ENCODE data around the gene SCG5. TPM values are rescaled to one million over a fixed set of nuclear protein-coding genes. Genes with fewer than 3 reads are reported as not detected.

SCG5 gene
- total RNA-seq, 1 donor from 2014 or later = 2.2 TPM

DNA sequence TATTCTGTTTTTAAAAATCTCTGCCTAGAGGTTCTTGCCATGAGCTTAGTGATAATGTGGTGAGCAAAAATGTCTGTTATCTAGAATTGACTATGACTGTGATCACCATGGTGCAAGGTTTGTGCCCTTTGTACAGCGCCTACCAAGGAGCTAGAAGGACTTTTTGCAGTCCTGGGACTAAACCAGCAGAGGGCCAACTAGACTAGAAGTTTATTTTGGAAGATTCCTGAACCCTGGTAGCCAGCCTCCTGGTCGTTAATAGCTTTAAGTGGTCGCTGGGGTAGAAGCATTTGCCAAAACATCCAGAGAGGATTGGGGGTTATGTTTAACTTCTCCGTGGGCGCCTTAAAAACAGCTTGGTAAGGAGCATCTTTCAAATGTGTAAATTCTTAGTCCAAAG is 7.8 kb downstream of the SCG5 start:
- H3K4me1 Mint-ChIP-seq = peaks cover 6% of the 10 kb centered on the region
- DNase-seq = no peak
- no peaks in the 10 kb centered on the region for H3K9me3 Mint-ChIP-seq
- intact Hi-C loops (cut with micrococcal nuclease) = no loop called here
- H3K36me3 Mint-ChIP-seq (ENCODE audit: low read depth) = peaks cover 37% of the 10 kb centered on the region
- no peaks in the 10 kb centered on the region for H3K27me3 Mint-ChIP-seq
- no peak overlapping the region for H3K4me3 Mint-ChIP-seq
- no peak overlapping the region for H3K27ac Mint-ChIP-seq

DNA sequence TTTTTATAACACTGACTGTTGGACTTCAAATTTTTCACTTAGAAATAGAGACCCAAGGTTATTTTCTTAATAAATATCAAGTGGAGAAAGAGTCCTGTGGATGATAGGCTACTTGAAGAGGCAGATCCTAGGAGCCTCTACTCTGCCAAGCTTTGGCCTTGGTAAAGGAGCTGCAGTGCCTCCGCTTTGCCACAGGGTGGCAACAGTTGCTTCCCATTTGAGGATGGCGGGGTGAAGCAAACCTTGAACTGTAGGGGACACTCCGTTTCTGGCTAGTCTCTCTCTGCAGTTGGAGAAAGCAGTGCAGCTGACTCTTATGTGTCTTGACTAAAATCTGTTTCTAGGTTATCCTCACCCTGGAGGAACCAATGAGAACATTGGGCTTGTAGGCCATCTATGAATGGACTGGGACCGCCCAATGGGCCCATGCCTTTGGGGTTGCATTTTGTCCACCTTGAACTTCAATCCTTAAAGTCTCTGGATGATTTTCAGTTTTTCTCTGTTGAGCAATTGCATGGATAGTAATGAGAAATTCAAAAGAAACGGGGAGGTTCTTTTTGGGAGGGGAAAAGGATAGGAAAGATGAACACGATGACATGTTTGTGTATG is 9.8 kb downstream of the SCG5 start:
- intact Hi-C loops (cut with micrococcal nuclease) = no loop called here
- H3K27me3 Mint-ChIP-seq = no peaks in the 10 kb centered on the region
- no peaks in the 10 kb centered on the region for H3K9me3 Mint-ChIP-seq
- peaks cover 34% of the 10 kb centered on the region for H3K36me3 Mint-ChIP-seq (ENCODE audit: low read depth)
- peak overlapping the region; percentile 13 for H3K27ac Mint-ChIP-seq
- no peak overlapping the region for H3K4me3 Mint-ChIP-seq
- peak; percentile 88 for DNase-seq
- H3K4me1 Mint-ChIP-seq = peaks cover 12% of the 10 kb centered on the region

DNA sequence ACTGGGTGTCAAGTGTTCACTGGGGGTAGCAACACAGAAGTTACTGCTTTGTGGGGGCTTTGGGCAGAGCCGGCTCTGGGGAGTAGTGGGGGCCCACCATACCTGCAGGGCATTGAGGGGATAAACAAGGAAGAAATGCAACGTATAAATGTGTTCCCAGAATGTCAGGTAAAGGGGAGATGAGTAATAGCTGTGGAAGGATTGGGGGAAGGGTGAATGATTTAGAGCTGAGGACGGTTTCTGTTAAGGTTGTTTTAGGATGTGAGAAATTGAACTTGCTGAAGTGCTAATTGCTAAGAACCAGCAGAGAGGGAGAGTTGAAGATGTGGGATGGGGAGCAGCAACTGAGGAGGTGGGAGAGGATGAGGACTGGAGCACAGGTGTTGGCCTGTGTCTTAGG is 10.7 kb downstream of the SCG5 start:
- Mint-ChIP-seq H3K9me3 (no peaks in the 10 kb centered on the region), H3K36me3 (ENCODE audit: low read depth) (peaks cover 34% of the 10 kb centered on the region), H3K4me3 (no peak overlapping the region), H3K27ac (no peak overlapping the region), H3K27me3 (no peaks in the 10 kb centered on the region), H3K4me1 (peaks cover 18% of the 10 kb centered on the region)
- DNase-seq = no peak
- intact Hi-C loops (cut with micrococcal nuclease) = no loop called here

DNA sequence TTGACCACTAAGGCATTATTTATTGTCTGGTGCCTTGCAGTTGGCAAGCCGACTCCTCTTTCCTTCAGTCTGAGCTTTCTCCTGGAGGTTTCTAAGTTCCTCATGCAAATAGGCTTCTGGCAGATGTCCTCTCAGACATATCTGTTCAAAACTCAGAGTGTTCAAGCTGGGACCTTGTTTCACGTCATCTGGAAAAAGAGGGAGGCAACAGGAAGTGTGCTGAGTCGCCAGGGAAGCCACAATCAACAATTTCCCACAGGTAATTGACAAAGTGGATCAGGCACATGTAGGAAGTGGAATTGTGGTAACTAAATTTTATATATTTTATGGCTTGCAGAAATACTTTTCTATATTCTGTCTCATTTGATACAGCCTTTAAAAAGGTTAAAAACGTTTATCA is 14.6 kb downstream of the SCG5 start:
- Mint-ChIP-seq H3K4me3 (no peak overlapping the region), H3K36me3 (ENCODE audit: low read depth) (peaks cover 21% of the 10 kb centered on the region), H3K27me3 (no peaks in the 10 kb centered on the region)

DNA sequence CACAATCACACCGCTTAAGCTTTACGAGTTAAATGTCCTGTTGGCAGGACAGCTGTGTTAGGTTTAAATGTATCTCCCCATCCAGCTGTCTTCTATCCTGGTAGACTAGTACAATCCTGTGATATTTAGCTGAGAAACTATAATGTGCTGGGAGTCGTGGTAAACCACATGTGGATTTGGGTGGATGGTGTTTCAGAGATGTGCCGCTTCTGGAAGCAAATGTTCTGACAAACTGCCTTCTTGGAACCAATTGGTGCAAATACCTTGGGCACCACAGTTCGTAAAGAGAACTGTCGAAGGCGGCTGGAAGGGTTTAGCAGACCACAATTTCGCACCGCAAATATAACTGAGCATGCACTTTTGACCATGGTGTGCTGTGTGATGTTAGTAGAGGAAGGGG is 15.0 kb downstream of the SCG5 start:
- Mint-ChIP-seq H3K4me1 (peaks cover 23% of the 10 kb centered on the region), H3K27me3 (no peaks in the 10 kb centered on the region), H3K9me3 (no peaks in the 10 kb centered on the region), H3K4me3 (no peak overlapping the region), H3K27ac (no peak overlapping the region), H3K36me3 (ENCODE audit: low read depth) (peaks cover 21% of the 10 kb centered on the region)
- intact Hi-C loops (cut with micrococcal nuclease) = no loop called here
- DNase-seq = no peak

More for the DNA sequence above, 14.6 kb downstream of the SCG5 start:
- DNase-seq = no peak
- intact Hi-C loops (cut with micrococcal nuclease) = no loop called here
- Mint-ChIP-seq H3K9me3 (no peaks in the 10 kb centered on the region), H3K27ac (no peak overlapping the region), H3K4me1 (peaks cover 24% of the 10 kb centered on the region)

DNA sequence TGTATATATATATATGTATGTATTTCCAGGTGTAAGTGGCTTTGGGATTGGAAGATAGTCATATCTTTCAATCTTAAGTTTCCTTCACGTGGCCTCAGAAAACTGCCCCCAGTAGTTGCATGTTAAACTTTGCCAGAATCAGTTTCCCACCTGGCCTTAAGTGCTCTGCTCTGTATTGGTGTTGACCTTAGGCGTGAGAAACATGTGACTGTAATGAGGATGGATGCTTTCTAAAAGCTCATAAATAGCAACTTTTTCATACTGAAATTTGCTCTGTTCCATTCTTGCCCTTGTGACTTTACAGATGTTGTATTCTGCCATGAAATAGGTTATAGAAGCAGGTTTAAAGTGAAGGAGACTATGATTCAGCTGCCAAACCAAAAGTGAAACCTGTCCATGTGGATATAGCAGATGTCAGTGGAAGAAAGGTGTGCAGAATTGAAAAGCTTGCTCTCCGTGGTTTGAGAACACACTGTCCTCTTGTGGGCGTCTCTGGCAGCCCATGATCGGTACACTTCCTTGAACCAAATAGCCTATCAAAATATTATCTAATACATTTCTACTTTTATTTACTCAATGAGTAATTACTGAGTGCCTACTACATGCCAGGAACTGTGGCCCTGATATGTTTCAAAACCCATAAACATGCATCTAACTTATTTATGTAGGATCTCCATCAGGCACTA is 15.8 kb downstream of the SCG5 start:
- Mint-ChIP-seq H3K27ac (peak overlapping the region; percentile 8), H3K36me3 (ENCODE audit: low read depth) (peaks cover 16% of the 10 kb centered on the region), H3K9me3 (no peaks in the 10 kb centered on the region), H3K27me3 (no peaks in the 10 kb centered on the region), H3K4me1 (peaks cover 19% of the 10 kb centered on the region), H3K4me3 (peak overlapping the region; percentile 20)
- intact Hi-C loops (cut with micrococcal nuclease) = no loop called here
- peak; percentile 77 for DNase-seq

DNA sequence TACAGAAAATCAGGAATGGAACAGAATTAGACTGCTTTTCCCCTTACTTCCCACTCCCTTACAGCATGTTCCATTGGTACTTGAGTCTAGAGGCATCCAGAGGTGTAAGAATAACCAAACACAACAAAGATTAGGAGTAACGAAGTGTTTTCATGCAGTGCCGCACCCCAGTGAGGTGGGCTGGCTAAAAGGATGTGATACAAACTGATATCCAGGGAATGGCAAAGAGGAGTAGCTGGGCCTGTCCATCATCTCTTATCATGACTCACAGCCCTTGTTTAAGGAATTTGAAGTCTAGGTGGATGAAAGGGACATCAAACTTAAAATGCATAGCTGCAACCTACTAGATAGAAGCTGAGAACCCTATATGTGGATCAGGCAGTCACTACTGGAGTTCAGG is 16.4 kb downstream of the SCG5 start:
- Mint-ChIP-seq H3K4me3 (no peak overlapping the region), H3K36me3 (ENCODE audit: low read depth) (peaks cover 18% of the 10 kb centered on the region), H3K27ac (no peak overlapping the region), H3K9me3 (no peaks in the 10 kb centered on the region), H3K4me1 (peaks cover 24% of the 10 kb centered on the region), H3K27me3 (no peaks in the 10 kb centered on the region)
- intact Hi-C loops (cut with micrococcal nuclease) = no loop called here
- DNase-seq = no peak

DNA sequence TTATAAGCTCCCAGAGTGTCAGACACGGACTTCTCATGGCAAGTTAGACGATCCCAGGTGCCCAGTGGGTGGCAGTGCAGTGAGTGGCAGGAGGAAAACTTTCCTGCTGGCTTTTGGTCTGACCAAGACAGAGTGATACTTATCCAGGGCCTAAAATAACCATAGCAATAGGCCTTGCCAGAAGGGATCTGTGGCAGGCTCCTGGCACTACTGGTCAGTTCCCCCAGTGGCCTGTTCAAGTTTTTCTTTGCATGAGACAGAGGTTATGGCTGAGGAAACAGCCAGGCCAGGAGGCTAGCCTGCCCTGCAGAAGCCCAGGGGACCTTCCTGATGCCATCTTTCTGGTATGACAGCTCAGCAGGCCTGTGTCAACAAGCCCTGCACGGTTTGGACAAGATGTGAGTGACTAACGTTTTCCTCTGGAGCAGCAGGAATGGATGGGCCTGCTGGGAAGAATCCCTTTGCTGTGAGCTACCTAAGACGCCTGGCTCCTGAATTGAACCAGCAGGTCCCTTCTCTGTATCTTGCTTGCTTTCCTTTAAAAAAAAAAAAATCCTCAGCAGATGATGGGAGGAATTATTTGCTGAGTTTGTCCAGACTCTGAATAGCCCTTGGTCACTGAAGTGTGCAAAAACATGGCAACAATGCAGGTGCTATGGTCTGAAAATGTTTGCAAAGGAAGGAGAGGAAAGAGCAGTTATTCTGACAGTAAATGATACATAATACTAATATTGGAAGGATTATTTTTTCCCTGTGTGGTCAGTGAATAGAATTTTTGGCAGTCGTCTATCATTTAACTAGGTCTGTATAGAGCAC is 18.0 kb downstream of the SCG5 start:
- no peak overlapping the region for H3K27ac Mint-ChIP-seq
- H3K9me3 Mint-ChIP-seq = no peaks in the 10 kb centered on the region
- H3K36me3 Mint-ChIP-seq (ENCODE audit: low read depth) = peaks cover 12% of the 10 kb centered on the region
- no peaks in the 10 kb centered on the region for H3K27me3 Mint-ChIP-seq
- intact Hi-C loops (cut with micrococcal nuclease) = loop anchor here (5.0 kb wide), 1 partner anchor 338 kb away; no protein-coding TSS in a partner anchor
- H3K4me3 Mint-ChIP-seq = no peak overlapping the region
- H3K4me1 Mint-ChIP-seq = peaks cover 22% of the 10 kb centered on the region
- no peak for DNase-seq

DNA sequence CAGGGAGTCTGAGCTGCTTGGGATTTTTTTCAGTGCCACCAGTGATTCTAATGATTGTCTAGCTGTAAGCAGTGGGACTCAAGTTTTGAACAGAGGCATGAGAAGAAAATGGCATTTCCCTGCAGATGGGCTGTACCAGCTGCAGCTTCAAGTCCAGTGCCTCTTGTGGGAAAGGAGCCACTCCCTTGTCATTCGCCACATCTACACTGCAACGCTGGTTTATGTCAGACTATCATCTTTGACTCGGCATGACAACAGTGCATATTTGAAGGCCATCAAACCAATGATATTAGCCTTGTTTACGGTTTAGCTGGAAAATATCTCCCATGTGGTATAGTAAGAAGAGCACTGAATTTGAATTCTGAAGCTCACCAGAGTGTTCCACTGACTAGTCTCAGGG is 22.2 kb downstream of the SCG5 start:
- Mint-ChIP-seq H3K27ac (no peak overlapping the region), H3K9me3 (no peaks in the 10 kb centered on the region), H3K4me1 (peaks cover 4% of the 10 kb centered on the region), H3K36me3 (ENCODE audit: low read depth) (peaks cover 5% of the 10 kb centered on the region), H3K27me3 (no peaks in the 10 kb centered on the region), H3K4me3 (no peak overlapping the region)
- intact Hi-C loops (cut with micrococcal nuclease) = loop anchor here (5.0 kb wide), 1 partner anchor 334 kb away; no protein-coding TSS in a partner anchor
- DNase-seq = no peak

DNA sequence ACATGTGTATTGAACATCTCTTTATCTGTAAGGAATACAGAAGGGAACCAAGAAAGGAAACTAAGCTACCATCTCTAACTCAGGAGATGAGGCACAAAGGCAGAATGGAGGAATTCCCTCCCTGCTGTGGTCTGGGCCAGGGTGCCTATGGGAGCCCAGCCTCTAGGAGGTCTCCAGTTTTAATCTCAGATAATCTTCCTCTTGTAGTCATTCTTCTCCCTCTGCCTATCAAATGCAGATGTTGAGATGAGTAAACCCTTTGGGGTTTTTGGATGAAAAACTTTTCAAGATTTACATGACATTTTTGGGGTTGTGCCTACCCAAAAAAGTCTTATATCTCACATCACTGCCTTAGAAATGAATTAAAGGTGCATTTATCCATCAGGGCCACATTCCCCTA is 23.3 kb downstream of the SCG5 start:
- no peaks in the 10 kb centered on the region for H3K27me3 Mint-ChIP-seq
- intact Hi-C loops (cut with micrococcal nuclease) = loop anchor here (5.0 kb wide), 1 partner anchor 333 kb away; no protein-coding TSS in a partner anchor
- no peak for DNase-seq
- no peaks in the 10 kb centered on the region for H3K9me3 Mint-ChIP-seq
- H3K4me1 Mint-ChIP-seq = peaks cover 4% of the 10 kb centered on the region
- no peak overlapping the region for H3K4me3 Mint-ChIP-seq
- peaks cover 4% of the 10 kb centered on the region for H3K36me3 Mint-ChIP-seq (ENCODE audit: low read depth)
- H3K27ac Mint-ChIP-seq = no peak overlapping the region

DNA sequence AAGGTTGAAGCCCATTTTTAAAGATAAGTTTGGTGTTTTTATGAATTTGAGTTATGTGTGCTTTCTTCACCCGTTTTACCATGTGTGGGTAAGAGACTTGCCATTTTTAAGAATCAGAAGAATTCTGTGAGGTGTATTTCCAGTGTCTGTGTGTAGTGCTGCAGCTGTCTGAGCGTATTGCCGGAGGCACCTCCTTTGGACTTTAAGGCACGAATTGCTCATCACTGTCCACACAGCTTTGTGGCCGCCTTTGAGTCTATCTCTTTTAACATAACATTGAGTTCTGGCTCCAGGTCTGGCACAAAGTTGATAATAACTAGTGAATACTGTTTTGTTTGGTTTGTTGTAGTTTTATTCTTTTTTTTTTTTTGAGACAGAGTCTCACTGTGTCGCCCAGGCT is 25.8 kb downstream of the SCG5 start:
- DNase-seq = no peak
- intact Hi-C loops (cut with micrococcal nuclease) = no loop called here
- Mint-ChIP-seq H3K27ac (no peak overlapping the region), H3K9me3 (no peaks in the 10 kb centered on the region), H3K4me1 (peaks cover 4% of the 10 kb centered on the region), H3K36me3 (ENCODE audit: low read depth) (peaks cover 7% of the 10 kb centered on the region), H3K27me3 (no peaks in the 10 kb centered on the region), H3K4me3 (no peak overlapping the region)

DNA sequence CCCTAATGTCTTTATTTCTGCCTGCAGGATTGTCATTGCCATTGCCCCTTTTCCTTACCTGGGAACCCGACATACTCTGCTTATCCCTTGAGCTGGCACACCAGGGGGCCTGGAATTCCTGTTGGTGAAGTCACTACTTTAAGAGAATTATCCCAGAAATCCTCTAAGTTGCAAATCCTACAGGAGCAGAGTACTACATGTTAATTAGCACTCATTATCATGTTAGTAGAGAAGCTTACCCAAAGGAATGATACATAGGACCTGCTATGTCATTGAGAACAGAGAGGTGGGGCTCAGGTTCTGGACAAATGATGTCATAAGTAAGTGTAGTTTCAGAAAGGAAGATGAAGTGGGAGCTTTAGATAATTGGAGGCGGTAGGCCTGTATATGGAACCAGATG is 27.4 kb downstream of the SCG5 start:
- Mint-ChIP-seq H3K36me3 (ENCODE audit: low read depth) (peaks cover 4% of the 10 kb centered on the region), H3K4me1 (no peaks in the 10 kb centered on the region), H3K27ac (no peak overlapping the region), H3K9me3 (no peaks in the 10 kb centered on the region), H3K4me3 (no peak overlapping the region), H3K27me3 (no peaks in the 10 kb centered on the region)
- intact Hi-C loops (cut with micrococcal nuclease) = no loop called here
- DNase-seq = no peak

DNA sequence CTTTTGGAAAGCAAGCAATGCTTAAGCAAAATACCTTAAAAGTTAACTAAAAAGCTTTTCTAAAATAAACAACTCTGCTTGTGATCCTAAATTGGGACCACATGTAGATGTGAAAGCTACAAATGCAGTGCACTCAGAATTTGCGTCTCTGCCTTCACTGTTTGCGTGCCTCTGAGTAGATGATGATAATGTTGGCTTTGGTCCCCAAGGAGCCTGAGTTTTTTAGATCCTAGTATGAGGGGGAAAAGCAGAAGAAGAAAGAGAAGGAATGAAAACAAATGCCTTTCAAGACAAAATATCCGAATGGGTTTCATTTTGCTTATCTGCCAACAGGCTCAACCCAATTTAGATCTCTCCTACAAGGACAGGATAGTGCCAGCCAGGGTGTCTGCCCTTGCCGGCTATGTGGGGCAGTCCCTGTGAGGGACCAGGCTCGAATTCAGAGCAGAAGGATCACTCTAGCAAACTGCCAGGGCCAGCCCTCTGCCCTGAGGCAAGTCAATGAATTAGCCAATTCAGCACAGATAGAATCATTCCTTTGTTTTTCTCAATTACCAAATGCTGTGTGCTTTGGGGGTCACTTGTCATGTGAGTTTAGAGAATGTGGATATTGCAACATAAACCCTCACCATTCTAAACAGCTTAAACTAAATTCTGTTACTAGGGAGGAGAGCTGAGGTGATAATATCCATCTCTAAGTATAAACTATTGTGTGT is 28.5 kb downstream of the SCG5 start:
- intact Hi-C loops (cut with micrococcal nuclease) = no loop called here
- Mint-ChIP-seq H3K36me3 (ENCODE audit: low read depth) (peaks cover 4% of the 10 kb centered on the region), H3K4me1 (no peaks in the 10 kb centered on the region), H3K27ac (no peak overlapping the region), H3K27me3 (no peaks in the 10 kb centered on the region), H3K9me3 (no peaks in the 10 kb centered on the region), H3K4me3 (no peak overlapping the region)
- DNase-seq = no peak

DNA sequence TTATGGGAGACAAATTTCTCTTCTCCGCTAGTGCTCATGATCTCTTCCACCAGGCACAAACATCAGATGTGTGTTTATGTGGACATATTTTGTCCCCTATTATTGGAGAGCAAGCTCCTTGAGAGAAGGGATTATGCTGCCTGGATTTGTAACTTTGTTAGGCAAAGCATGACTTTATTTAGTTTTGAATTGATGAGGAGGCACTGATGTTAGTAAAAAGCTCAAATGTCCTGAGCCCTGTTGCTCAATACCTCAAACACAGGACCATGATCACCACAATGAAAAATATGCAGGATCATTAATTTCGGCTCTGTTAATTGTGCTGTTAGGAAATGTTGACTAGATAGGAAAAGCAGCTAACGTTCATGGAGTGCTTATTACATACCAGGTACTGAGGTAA is 29.1 kb downstream of the SCG5 start:
- intact Hi-C loops (cut with micrococcal nuclease) = no loop called here
- no peaks in the 10 kb centered on the region for H3K27me3 Mint-ChIP-seq
- H3K36me3 Mint-ChIP-seq (ENCODE audit: low read depth) = peaks cover 4% of the 10 kb centered on the region
- H3K4me1 Mint-ChIP-seq = no peaks in the 10 kb centered on the region
- H3K4me3 Mint-ChIP-seq = no peak overlapping the region
- H3K27ac Mint-ChIP-seq = no peak overlapping the region
- DNase-seq = no peak
- no peaks in the 10 kb centered on the region for H3K9me3 Mint-ChIP-seq

Measured in activated CD4-positive, alpha-beta T cell treated with anti-CD3 and anti-CD28 coated beads, Interleukin-2, amount 10 ng/mL, durations not matched to agents 24 days and 14 days (primary cell).